CD4-positive, alpha-beta T cell treated with Interleukin-6 for 4 hours (primary cell): ENCODE results near the gene ABI3BP.

ENCODE experiments used
- DNase-seq: peaks from one replicate; pipeline ENCODE4 v3.0.0-alpha.2; 2020; ENCODE audit warnings: mixed read lengths

Gene ABI3BP

GRCh38 chr3:100879195-100879810 is 113.9 kb downstream of the ABI3BP start:
- no peak for DNase-seq

- DNase-seq = no peak
These were observed 115.9 kb downstream of the ABI3BP start for GRCh38 chr3:100877286-100877685.

DNA sequence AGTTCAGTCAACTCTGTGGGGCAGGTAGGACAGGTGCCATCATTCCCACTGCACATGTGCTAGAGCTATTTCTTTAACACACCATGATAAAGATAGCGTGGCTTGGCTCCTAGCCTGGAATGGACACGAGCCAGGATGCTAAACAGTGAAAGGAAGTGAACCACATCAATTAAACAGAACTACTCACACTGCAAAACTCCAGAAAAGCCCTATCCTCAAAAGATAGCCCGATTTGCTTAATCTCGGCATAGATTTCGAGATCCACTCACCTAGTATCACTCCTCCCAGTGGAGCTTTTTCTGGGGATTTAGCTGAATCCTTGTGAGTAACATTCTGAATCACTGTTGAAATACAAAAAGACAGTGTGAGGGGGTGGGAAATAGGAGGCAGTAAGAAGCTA is 118.0 kb downstream of the ABI3BP start:
- DNase-seq = no peak

- DNase-seq = no peak
These were observed 119.6 kb downstream of the ABI3BP start for GRCh38 chr3:100873611-100874010.

- no peak for DNase-seq
These were observed 121.9 kb downstream of the ABI3BP start for GRCh38 chr3:100871306-100871705.

GRCh38 chr3:100869787-100870186 is 123.4 kb downstream of the ABI3BP start:
- DNase-seq = no peak

DNA sequence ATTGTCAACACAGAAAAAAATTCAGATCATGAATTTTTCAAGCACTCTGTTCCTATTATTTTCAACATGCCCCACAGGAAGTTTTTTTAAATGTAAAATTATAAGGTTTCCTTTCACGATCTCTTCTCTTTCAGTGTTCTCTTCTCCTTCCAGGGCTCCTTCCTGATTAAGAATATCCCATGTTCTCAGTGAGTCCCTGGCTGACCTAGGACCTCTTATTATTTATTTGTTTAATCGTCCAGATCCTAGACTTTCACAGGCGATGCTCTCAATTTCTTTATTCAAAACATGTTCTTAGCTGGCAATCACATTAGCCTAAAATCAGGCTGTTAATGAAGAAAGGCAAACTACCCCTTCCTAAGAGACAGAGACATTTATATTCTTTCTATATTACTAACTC is 124.3 kb downstream of the ABI3BP start:
- no peak for DNase-seq

DNA sequence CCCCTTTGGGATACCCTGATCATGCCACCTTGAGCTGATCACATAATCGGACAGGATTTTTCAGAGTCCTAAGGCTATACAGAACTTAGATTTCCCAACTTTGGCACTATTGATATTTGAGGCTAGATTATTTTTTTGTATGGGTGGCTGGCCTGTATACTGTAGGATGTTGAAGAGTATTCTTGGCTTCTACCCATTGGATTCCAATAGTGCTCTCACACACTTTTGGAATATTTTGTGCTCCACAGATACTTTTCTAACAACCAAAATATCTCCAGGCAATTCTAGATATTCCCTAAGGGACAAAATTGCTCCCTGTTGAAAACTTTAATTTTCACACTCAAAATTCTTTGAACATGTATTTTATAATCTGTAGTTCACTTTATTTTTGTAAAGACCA is 125.1 kb downstream of the ABI3BP start:
- no peak for DNase-seq

GRCh38 chr3:100865442-100865841 is 127.8 kb downstream of the ABI3BP start:
- no peak for DNase-seq

DNA sequence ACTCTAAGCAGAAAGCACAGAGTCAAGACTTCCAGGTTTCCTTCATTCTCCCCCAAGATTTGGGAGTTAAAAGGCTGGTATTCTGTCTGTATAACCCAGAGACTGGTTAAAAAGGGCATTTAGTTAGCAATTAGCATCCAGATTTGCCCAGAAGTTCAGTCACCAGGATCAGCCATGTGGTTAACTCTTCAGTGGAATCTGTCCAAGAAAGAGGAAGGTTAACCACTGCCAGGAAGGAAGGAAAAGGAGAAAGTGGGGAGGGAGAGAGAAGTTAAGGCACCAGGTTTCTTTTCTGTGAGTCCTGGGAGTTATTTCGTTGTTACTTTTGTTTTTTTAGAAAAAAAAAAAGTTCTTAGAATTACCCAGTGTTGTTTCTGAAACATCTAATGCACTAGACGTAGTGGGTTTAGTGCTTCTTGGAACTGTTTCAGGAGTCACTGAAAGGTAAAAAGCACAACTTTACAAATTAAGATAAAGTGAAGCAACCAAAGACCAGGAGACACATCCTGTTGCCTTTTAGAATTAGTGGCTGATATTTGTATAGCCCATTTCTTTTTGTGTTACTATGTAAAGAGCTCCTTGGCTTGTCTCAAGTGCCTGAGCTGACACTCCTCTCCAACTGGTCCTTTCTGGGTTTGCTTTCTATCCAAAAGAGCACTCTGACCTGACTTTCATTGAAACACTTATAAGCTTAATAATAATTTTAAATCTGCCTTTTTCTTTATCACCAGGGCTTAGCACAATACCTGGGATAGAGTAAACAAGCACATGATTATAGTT is 128.6 kb downstream of the ABI3BP start:
- DNase-seq = no peak

- DNase-seq = no peak
These were observed 135.4 kb downstream of the ABI3BP start for GRCh38 chr3:100857863-100858262.

DNA sequence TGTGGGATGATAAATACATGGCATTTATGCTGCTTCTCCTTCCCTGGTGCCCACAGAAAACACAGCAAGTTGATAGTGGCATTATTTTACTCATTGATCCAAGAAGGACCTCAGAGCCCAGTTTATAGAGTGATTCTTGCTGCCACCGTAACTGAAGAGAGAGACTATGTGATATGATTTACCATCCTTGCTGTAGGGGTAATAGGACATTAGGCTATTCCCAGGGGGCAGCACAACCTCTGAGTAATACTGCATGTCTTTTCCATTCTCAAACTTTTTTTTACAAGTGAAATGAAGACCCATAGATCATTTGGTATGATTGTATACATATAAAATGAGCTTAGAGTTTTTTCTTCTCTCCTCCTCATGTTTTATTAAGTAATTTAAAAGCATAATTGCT is 136.4 kb downstream of the ABI3BP start:
- no peak for DNase-seq

DNA sequence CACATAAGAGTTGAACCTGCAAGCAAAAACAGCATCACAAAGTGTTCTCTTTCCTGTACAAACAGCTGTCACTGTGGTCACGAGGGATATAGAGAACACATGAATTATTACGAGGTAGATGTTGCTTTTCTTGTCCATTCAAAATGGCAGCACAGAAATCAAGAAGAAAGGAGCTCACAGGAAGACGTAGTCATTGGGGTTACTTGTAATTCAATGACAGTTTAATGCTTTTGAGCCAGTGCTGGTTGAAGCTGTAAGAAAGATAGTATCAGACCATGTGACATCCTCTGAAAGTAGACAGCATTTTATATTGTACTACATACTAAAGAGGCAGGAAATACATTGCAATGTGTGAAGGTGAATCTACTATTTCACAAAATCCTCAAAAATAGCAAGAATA is 140.4 kb downstream of the ABI3BP start:
- DNase-seq = no peak

GRCh38 chr3:100850701-100851100 is 142.5 kb downstream of the ABI3BP start:
- no peak for DNase-seq

- DNase-seq = no peak
These were observed 143.1 kb downstream of the ABI3BP start for GRCh38 chr3:100850156-100850555.

DNA sequence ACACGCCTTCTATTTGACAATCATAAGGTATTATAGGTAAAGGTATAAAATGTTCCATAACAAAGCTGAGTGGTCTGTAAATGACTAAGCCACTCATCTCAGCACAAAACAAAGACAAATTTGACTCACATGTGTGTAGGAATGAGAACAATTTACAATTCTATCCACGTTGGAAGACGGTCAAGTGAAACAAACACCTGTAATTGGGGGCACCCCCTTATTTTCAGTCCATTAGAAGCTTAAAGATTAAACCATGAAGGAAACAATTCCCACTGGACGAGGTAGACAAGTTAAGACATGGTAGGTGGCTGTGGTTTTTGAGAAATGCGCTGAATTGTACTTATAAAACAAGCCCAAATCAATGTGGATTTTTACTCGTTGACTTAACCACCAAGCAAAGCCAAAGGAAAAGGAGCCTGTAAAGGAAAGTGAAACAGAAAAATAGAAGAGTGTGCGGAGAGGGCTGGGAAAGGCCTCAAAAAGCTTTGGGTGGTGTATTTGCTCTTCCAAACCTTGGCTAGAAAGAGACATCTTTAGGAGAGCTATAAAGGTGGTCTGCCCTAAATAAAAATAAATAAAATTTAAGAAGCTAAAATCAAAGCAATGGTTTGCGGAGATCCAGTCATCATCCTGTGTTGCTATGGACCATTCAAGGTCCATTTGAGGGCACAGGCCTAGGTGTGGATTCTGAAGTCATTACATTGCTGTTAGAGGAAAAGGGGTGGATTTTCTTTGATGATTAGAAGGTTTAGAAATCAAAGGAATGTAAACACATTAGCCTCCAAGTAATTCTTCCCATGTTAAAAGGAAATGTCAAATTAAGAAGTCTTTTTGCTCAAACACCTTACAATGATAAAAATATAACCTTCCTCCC is 148.9 kb downstream of the ABI3BP start:
- DNase-seq = no peak

DNA sequence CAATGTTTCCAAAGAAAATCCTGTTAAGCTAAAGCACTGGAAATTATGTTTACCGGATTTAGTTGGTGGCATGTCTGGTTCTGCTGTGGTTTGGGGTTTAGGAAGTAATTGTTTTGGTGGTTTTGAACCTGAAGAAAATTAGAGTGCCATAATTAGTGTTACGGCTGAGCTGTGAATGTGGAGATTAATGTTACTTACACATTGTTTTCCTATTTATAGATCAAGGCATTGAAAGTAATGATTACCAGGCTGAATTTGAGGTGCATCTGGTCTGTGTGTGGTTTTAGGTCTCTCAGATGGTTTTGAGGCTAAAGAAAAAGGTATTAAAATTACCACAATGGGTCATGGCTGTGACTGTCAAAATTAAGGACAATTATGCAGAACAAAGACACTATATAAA is 155.1 kb downstream of the ABI3BP start:
- no peak for DNase-seq

- no peak for DNase-seq
These were observed 156.6 kb downstream of the ABI3BP start for GRCh38 chr3:100836661-100837060.

DNA sequence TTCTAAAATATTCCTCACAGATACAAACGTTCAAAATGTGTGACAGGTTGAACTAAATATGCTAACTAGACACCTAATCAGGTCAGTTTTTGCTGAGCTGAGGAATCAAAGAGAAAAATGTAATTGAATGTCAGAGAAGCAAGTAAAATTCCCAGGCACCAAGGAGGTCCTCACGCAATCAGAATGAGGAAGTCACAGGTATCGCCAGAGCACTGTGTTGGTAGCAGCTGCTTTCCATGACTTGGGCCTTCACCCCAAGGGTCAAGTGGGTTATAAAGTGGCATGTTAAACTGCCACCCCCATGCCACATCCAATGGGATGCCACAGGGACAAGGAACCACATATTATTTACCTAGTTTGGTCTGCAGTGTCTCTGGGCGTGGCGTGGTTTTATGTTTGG is 158.9 kb downstream of the ABI3BP start:
- DNase-seq = no peak

DNA sequence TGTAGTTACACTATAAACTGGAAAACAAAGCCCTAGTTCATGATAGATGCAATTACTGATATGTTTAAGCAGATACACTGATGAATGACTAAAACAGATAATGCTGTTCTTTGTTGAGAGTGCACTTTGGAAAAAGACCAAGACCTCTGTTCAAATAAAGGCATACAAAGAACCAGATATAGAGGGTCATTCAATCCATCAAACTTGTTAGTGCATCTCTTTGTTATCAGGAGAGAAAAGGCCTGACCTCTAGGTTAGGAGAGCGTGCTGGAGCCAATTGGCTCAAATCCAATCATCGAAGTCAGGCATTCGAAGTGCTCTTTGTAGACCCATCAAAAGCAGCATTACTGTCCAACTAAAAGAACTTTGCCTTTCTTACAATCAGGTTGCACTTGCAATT is 159.7 kb downstream of the ABI3BP start:
- DNase-seq = no peak

- no peak for DNase-seq
These were observed 161.6 kb downstream of the ABI3BP start for GRCh38 chr3:100831629-100832028.

DNA sequence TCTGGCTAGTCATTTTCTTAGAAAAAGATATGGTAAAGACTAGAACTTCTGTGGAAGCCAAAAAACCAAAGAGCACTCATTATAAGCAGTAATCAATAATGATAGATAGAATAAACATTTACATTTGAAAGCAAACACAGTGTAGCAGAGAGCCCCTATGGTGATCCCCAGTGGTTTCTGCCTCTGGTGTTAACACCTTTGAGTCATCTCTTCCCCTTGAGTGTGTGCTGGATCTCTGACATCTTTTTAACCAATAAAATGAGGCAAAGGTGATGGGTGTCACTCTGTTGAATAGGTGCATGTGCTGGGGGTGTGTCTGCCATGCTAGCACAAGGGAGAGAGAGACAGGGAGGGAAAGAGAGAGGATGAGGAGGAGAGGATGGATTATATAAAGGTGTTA is 162.3 kb downstream of the ABI3BP start:
- DNase-seq = no peak

GRCh38 chr3:100825574-100825973 is 167.6 kb downstream of the ABI3BP start:
- DNase-seq = no peak

DNA sequence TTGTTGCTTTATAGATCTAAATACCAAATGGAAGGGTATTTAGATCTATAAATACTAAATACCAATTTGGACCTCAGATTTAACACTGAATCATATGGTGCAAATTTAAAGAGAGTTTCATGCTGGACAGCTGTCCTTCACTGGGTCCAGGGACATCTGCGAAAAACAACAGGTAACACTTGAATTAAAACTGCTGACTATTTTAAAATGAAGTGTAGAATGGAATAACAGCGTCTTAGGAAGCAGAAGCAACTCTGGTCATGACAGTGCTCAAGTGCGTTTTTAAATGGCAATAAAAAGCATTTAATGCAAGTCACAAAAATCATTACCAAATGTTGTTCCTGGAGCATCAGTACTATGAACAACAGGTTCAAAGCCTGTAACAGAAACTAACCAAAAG is 177.6 kb downstream of the ABI3BP start:
- no peak for DNase-seq
